NCI-H2227 (cell line): ENCODE measurements around the gene POLR3GL.
"Not testable (repeated sequence)": the region's sequence is repeated elsewhere in the genome, so short reads cannot be mapped to it uniquely, and the experiment has no call there.

Source experiments
- DNase-seq: peaks from one replicate; lab custom pipeline; 2025; ENCODE audit not compliant: unreplicated experiment; lab: John Stamatoyannopoulos, UW

POLR3GL gene

GRCh38 chr1:146019231-146020057, 55.0 kb downstream of the POLR3GL start:
- DNase-seq: peak; percentile 46

- no peak for DNase-seq
These were observed 55.9 kb downstream of the POLR3GL start for GRCh38 chr1:146020058-146021049.

- DNase-seq: no peak
These were observed 56.6 kb downstream of the POLR3GL start for GRCh38 chr1:146021050-146021445.

GRCh38 chr1:146021622-146022402, 57.3 kb downstream of the POLR3GL start, which contains the start of gene HJV:
TSS of gene HJV (minus strand) at chr1:146021735. CDS start at chr1:146020231, 1,504 bp downstream.
- DNase-seq: no peak

GRCh38 chr1:146022403-146023127, 58.1 kb downstream of the POLR3GL start:
- DNase-seq: no peak

GRCh38 chr1:146025787-146026495, 61.5 kb downstream of the POLR3GL start:
- not testable (repeated sequence) for DNase-seq

GRCh38 chr1:146026650-146027049, 62.2 kb downstream of the POLR3GL start:
- DNase-seq: not testable (repeated sequence)
